ENCODE data around the gene CXXC5. TPM values are rescaled to one million over a fixed set of nuclear protein-coding genes. Genes with fewer than 3 reads are reported as not detected.

The CXXC5 gene
- polyA plus RNA-seq, 3 donors: 209 to 219 (median 210) TPM

DNA sequence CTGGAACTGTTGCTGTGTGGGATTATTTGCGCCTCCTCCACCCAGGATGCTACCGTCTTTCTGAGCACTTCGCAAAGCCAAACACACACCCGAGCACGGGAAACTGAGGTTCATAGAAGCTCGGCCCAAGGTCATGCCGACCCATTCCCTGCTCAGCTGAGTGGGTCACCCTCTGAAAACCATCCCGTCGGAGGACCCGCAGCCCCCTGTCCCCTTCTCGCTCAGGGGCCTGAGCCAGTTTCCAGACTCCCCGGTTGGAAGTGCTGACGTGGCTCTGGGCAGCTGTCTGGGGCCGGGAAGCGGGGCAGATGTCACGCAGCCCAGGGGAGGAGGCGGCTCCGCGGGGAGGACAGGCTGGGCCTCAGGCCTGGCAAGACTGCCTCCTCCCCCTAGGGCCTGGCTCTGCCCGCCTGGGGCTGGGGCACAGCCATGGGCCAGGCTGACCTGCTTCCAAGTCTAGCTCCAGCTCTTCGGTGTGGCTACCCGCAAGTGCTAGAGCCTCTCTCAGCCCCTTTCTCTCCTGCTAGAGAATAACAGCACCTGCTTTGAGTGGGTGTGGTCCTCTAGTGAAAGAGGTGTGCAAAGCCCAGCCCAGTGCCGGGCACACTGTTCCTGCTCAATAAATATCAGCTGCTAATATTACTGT, 9.9 kb upstream of the CXXC5 start:
- DNase-seq (ENCODE audit: low read depth in 3 of 3, low spot score in 2 of 3): no peak

- no peak for DNase-seq (ENCODE audit: low read depth in 3 of 3, low spot score in 2 of 3)
Measured at GRCh38 chr5:139638736-139639618, 9.2 kb upstream of the CXXC5 start.

- no peak for DNase-seq (ENCODE audit: low read depth in 3 of 3, low spot score in 2 of 3)
Measured at GRCh38 chr5:139639619-139640380, 8.3 kb upstream of the CXXC5 start.

GRCh38 chr5:139640421-139641115, 7.6 kb upstream of the CXXC5 start:
- no peak for DNase-seq (ENCODE audit: low read depth in 3 of 3, low spot score in 2 of 3)

- no peak for DNase-seq (ENCODE audit: low read depth in 3 of 3, low spot score in 2 of 3)
Measured at GRCh38 chr5:139641116-139642080, 6.8 kb upstream of the CXXC5 start.

GRCh38 chr5:139642213-139642612, 5.9 kb upstream of the CXXC5 start:
- DNase-seq (ENCODE audit: low read depth in 3 of 3, low spot score in 2 of 3): no peak

- DNase-seq (ENCODE audit: low read depth in 3 of 3, low spot score in 2 of 3): no peak
Measured at GRCh38 chr5:139642891-139643871, 5.0 kb upstream of the CXXC5 start.

- DNase-seq (ENCODE audit: low read depth in 3 of 3, low spot score in 2 of 3): no peak
Measured at GRCh38 chr5:139644001-139644456, 4.1 kb upstream of the CXXC5 start.

DNA sequence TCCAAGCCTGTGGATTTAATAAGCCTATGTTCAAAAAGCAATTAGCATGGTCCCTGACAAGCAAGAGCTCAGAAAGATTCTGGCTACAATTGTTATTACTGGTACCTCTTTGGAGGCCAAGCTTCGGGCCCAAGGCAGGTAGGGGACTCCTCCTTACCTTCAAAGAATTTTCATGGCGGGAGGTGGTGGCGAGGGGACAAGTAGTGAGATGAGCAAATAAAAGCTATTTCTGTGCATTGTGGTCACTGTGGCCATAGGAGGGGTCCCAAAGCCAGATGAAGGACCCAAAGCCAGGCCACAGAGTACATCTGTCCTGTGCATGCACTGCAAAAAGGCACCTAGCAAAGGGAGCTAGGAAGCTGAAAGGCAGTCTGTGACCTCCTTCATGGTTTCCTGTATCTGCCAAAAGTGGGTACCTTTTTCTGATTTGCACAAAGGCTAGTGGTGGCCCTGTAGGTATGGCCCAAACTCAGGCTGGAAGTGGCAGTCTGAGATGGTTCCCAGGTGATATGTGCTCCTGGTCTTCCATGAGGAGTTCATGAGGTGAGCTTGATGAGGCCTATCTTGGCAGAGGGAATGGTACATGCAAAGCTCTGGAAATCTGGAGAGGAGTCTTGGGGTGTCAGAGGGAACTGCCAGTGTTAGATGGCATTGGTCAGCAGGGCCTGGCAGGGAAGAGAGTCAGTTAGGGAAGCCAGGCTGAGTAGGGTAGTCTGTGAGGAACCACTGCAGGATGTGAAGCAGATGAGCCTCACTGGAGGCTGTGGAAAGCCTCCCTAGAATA, 3.3 kb upstream of the CXXC5 start:
- DNase-seq (ENCODE audit: low read depth in 3 of 3, low spot score in 2 of 3): no peak

GRCh38 chr5:139645430-139645871, 2.7 kb upstream of the CXXC5 start:
- DNase-seq (ENCODE audit: low read depth in 3 of 3, low spot score in 2 of 3): no peak

GRCh38 chr5:139646111-139646510, 2.0 kb upstream of the CXXC5 start:
- no peak for DNase-seq (ENCODE audit: low read depth in 3 of 3, low spot score in 2 of 3)

DNA sequence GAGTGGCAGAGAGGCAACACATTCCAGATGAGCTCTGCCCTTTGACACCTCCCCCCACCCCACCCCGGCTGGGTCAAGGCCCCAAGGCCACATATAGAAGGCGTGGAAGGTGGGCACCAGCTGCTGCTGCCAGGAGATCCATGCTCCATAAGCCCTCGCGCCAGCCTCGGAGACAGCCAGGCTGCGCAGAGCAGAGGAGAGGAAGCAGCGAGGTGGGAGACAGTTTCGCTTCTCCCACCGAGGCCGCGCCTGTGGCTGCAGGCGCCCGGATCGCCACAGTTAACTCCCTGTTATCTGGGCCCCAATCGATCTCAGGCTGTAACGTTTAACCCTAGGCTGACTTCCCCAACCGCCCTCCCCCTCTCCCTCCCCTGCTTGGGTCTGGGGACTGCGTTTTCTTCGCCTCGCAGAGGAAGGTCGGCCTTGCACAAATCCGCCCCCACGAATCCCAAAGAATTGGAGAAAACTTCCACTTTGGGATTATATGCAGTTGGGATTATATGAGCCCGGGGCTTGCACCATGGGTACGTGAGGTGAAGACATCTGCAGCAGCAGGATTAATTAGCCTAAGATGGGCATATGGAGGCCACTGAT, 1.1 kb upstream of the CXXC5 start:
- DNase-seq (ENCODE audit: low read depth in 3 of 3, low spot score in 2 of 3): no peak

GRCh38 chr5:139647506-139648204, 494 bp upstream of the CXXC5 start:
- no peak for DNase-seq (ENCODE audit: low read depth in 3 of 3, low spot score in 2 of 3)

DNA sequence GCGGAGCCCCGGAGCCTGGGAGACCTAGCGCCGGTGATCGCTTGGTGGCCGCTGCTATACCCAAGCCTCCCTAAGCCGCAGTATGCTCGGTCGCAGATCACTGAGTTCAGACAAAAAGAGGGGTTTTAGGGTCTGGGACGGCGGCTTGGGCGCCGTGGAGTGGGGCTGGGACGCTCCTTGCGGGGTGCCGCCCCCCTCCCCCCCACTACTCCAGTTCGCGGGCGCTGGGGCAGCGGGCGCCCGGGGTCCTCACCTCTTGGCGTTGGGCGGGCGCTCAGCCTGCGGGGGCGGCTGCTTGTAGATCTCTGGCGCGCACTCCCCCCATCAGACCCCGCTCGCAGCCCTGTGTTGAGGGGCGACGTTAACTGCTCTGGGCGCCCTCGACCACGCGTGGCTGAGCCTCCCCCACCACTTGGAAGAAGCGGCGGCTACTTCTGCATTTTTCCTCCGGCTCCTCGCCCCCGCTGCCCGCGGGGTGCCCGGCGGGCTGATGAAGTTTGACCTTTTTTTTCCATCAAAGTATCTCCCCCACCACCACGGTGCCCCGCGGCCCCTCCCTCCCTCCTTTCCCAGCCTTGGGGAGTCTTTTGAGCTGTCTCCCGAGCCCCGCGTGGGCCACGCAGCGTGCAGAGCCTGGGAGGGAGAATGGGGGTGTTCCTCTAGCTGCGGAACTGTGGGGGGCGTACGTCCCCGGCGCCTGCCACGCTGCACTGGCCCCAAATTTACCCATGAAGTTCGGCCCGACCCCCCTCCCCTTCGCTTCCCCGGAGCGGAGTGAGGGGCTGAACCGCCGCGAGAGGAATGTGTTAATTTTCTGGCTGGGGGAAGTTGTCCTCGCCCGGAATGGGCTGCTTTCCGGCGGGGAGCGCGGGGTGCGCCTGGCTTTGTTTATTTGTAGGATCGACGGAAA, 1.2 kb downstream of the CXXC5 start:
- no peak for DNase-seq (ENCODE audit: low read depth in 3 of 3, low spot score in 2 of 3)

DNA sequence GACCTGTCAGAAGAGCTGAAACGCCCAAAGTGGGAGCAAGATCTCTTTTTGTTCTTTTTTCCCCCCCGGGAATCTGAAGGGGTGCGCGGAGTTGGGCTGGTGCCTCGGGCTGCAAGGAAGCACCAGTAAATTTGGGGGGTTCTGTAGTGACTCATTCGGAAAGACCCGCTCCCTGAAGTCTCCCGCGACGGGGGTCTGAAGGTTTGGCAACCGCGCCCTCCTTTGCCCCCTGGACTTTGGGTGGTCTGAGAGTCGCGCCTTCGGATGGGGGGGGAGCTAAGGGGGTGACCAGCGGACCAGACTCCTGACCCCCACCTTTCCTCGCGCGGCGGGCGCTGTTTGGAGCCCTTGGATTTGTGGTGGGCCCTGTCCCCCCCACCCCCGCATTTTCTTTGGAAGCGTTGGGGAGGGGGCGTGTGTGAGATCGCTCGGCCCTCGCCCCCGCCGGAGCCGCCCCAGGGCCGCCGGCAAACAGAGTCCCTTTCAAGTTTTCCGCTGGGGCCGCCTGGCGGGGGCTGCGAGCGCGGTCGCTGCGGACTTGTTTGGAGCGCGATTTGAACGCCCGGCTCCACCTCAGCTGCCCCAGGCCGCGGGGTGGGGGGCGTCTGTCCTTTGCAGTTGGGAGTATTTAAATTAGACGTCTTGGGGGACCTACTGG, 2.0 kb downstream of the CXXC5 start:
- no peak for DNase-seq (ENCODE audit: low read depth in 3 of 3, low spot score in 2 of 3)

Measured in right renal cortex interstitium (tissue), 3 donors.